ENCODE measurements around the gene SESN2.
"Not testable (repeated sequence)": the region's sequence is repeated elsewhere in the genome, so short reads cannot be mapped to it uniquely, and the experiment has no call there.

The SESN2 gene

DNA sequence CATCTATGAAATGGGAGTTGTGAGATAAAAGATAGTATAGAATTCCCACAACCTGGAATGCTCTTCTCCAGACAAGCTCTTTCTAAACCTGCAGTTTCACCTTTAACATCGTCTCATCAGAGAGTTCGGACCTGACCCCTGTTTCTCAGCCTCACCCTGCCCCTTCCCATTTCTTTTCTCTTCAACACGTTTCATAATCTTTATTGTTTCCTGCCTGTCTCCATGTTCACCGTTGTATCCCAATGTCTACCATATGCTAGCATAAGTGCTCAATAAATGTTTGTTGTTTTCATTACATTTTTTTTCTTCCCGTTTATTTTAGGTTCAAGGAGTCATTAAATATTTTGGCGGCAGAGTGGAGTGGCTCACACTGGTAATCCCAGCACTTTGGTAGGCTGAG is 32.4 kb downstream of the SESN2 start:
- no peak for DNase-seq

DNA sequence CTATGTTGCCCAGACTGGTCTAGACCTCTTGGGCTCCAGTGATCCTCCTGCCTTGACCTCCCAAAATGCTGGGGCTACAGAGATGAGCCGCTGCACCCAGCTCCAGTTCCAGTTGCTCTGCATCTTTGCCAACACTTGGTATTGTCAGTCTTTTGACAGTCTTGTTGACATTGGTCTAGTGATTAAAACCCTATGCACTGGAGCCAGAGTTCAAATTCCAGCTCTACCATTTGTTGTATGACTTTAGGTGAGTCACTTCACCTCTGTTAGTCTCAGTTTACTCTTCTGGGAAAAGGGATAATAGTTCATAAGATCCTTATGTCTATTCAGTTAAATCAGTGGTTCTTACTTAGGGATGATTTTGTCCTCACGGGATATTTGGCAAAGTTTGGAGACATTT is 36.6 kb downstream of the SESN2 start:
- no peak for DNase-seq

DNA sequence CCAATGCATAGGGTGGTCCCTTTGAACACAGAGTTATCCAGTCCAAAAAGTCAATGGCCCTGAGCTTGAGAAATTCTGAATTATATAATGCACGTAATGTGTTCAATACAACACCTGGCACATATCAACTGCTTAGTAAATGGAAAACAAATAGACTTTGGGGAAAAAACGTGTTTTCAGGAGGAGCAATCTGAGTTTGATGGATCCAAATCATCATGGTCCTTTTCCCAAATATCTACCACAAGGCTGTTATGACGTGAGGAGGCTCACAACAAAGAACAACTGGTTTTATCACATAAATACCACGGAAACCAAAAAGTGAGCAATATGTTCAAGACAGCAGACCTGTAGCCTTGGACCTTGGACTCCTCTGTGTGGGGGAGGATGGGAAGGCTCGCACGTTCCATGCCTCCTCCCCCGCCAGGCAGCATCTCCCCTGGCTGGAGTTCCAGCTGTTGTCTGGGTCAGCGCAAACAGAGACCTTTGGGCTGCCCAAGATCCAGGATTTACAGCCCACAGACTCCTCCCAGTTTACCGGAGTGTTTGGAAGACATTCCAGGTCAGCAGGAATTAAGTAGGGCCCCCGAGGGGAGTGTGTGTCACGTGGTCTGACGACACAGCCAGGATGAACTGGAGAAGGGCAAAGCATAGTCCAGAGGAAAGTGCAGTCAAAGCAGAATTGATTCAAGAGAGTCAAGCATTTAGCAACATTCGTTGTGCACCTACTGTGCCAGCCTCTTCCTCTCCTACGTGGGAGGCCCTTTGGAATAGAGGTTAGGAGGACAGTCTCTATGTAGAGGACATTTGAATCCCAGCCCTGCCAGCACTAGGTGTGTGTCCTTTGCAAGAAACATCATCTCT is 37.3 kb downstream of the SESN2 start:
- DNase-seq, result no peak

DNA sequence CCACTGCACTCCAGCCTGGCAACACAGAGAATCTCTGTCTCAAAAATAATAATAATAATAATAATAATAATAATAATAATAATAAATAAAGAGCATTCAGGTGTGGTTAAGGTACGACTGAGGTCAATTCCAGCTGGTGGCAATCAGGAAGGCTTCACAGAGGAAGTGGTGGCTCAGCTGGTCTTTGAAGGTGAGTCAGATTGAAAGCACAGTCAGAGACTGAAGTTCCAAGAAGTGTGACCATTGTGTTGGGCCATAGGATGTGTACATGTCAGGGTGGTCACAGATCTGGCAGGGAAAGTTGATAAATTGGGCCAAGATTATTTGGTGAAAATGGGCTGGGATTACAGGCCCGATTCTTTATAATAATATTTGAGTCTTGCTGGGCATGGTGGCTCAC is 38.5 kb downstream of the SESN2 start:
- DNase-seq, result no peak

DNA sequence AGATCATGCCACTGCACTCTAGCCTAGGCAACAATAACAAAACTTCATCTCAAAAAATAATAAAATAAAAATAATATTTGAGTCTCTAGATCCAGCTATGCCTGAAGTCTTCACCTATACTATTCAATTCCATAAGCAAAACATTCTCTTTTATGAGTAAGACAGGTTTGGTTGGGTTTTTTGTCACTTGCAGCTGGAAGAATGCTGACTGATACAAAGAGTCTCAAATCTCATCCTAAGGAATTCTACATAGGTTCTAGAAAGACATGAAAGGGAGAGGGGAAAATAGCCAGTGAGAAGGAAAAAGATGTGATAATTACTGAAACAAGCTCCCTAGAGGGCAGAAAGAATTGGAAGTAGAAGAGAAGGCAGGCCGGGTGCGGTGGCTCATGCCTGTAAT is 39.1 kb downstream of the SESN2 start:
- no peak for DNase-seq

DNA sequence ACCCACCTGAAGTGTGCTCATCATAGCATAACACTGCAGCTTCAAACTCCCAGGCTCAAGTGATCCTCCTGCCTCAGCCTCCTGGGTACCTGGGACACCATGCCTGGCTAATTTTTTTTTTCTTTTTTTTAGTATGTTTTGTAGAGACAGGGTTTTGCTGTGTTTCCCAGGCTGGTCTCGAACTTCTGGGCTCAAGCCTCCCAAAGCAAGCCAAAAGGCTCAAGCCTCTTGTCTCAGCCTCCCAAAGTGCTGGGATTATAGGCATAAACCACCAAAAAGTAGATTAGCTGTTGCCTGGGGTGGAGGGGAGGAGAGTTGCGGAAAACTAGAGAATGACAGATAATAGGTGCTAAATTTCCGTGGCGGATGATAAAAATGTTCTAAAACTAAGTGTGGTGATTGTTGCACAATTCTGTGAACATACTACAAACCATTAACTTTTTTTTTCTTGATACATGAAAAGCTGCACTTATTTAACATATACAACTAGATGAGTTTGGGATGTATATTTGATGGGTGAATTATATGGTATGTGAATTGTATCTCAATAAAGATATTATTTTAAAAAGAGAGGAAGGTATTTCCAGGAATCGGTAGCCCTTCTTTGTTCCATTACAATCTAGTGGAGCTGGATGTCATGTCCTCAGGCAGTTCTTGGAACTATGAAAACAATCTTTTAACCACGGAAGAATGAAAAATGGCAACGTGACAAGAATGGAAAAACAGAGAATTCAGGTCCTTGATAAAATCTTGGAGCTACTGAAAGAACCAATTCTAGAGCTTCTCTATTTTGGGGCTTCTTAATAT is 42.3 kb downstream of the SESN2 start:
- DNase-seq, result no peak

DNA sequence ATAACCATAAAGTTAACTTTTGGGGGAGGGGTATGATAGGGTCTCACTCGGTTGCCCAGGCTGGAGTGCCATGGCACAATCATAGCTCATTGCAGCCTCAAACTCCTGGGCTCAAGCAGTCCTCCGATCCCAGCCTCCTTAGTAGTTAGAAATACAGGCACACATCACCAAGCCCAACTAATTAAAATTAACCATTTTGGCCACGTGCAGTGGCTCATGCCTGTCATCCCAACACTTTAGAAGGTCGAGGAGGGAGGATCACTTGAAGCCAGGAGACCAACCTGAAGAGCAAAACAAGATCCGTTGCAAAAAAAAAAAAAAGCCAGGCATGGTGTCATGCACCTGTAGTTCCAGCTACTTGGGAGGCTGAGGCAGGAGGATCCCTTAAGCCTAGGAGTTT is 42.9 kb downstream of the SESN2 start:
- DNase-seq, result no peak

DNA sequence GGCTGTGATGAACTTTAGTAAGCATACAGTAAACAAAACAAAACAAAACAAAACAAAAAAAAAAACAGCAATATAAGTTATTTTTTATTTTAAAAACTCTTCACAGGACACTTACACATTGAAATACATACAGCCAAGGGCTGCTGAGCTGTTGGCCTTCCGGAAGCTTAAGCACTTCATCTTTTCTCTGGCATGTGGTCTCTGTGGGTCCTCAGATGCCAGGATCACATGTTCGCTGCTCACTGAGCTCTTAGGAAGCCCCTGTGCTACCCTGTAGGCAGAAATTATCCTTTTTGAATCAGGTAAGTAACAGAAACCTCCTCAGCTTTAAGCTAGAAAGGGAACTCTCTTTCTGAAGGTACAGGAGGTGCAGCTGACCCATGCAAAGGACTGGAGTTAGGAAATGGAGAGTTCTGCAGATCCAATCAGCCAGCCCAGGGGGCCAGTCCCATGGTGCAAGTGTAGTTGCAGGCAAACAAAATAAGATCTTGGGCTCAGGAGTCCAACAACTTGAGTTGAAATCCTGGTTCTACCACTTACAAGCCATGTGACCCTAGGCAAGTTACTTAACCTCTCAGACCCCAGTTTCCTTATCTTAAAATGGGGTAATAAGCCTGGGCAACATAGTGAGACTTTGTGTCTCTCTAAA is 47.1 kb downstream of the SESN2 start:
- DNase-seq, result no peak

DNA sequence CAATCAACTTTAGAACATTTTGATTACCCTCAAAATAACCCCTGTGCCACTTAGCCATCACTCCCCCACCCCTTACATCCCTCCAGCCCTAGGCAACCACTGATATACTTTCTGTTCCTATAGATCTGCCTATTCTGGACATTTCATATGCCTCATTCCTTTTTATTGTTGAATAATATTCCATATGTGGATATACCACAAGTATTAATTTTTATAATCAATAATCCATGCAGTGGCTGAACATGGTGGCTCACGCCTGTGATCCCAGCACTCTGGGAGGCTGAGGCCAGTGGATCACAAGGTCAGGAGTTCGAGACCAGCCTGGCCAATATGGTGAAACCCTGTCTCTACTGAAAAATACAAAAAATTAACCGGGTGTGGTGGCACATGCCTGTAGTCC is 49.4 kb downstream of the SESN2 start:
- no peak for DNase-seq

DNA sequence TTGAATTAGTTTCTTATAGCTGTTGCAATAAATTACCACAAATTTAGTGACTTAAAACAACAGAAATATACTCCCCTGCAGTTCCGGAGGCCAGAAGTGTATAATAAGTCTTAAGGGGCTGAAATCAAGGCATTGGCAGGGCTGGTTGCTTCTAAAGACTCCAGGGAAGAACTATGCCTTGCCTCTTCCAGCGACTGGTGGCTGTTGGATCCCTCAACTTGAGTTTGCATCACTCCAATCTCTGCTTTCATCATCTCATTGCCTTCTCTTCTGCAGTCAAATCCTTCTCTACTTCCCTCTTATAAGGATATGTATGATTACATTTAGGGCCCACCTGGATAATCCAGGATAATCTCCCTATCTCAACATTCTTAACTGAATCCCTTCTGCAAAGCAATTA is 50.4 kb downstream of the SESN2 start:
- no peak for DNase-seq

DNA sequence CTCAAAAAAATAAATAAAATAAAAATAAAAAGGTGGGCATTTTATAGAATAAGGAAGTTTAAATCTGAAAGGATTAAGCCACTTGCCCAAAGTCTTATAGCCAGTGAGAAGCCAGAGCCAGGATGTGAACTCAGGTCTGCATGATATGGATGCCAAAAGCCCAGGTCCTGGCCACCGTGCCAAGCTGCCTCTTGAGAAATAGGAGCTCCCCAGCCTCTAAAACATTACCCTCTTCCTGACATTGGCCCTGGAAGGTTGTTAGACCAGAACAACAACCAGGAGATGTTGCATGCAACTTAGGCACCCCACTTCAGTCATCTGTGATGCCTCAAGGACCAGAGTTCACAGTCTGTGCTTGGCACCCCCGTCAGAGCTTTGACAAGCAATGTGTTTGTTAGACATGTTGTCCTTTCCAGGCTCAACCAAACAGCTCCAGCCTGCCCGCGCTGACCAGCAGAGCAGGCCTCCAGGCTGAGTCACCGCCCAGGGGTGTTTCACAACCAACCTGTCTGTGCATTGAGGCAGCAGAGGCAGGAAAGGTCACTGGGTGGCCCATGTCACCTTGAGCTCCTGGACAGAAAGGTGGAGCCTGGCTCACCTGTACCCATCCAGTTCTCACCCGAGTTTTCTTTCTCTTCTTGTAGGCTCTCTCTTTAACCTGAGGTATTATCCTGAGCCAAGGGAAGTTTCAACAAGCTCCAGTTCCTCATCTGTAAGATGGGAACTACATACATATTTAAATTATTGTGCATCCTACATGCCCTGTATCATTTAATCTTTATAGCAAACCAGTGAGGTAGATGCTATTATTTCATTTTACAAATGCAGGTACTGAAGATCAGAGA is 54.6 kb downstream of the SESN2 start:
- DNase-seq, result no peak

DNA sequence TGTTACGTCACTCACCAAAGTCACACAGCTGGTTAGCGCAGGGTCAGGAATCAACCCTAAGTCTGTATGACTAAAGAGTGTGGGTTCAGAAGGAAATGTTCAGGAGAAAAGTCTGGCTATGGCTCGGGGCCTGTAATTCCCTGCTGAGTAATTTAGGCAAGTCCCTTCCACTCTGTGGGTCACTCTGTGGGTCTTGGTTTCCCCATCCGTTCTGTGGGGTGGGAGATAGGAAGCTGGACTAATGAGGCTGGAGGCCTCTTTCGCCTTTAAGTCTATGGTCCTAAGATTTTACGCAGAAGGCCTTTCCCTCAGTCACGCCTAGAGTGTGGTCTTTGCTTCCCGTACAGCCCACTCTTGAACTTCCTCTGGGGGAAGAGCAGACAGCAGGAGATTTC is 55.2 kb downstream of the SESN2 start:
- no peak for DNase-seq

DNA sequence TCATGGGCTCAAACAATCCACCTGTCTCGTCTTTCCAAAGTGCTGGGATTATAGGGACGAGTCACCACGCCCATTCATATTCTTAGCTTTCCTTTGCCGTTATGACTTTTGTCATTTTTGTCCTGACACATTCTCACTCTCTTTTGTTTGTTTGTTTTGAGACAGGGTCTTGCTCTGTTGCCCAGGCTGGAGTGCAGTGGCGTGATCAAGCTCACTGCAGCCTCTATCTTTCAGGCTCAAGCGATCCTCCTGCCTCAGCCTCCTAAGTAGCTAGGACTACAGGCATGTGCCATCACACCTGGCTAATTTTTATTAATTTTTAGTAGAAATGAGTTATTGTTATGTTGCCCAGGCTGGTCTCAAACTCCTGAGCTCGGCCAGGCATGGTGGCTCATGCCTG is 57.7 kb downstream of the SESN2 start:
- DNase-seq, result no peak

DNA sequence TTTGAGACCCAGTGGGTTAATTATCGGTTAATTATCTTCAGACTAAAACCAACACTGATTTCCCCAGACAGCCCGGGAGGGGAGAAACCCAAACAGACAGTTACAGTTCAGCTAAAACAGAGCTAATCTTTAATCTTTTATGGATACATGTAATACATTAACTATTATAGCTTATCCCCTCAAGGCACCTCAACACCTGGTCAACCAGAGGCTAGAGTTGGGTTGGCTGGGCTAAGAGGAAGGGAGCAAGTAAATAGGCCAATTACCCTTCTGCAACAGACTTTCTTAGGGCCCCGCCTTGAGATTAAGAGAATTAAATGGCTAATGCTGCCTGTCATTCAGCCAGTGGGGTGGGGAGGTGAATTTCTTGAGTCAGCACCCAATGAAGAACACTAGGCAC is 62.9 kb downstream of the SESN2 start:
- no peak for DNase-seq

DNA sequence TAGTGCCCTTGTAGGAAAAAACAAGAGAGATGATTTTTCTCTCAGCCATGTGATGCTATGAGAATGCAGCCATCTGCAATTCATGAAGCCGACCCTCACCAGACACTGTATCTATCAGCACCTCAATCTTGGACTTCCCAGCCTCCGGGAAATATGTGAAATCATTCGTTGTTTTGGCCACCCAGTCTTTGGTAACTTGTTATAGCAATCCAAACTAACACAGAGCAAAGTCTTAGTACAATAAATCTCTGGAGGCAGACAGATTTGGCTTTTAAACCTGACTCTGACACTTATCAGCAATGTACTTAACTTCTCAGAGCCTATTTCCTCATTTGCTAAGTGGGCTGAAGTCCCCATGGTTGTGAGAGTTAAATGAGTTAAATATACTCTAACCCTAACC is 64.4 kb downstream of the SESN2 start:
- no peak for DNase-seq

DNA sequence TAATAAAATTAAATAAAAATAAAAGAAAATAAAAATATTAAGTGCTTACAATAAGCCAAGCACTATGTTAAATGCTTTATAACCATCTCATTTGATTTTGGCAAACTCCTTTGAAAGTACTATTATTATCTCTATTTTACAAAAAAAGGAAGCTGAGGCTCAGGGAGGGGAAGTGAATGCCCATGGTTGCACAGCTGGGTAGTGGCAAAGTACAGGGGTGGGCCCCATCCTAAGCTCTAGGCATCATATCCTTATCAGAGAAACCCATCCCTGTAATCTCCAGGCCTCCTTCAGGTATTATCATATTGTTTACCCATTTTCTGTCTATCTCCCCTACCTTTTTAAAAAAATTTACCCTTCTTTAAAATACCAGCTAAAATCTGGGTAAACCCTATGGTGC is 67.2 kb downstream of the SESN2 start:
- DNase-seq, result no peak

DNA sequence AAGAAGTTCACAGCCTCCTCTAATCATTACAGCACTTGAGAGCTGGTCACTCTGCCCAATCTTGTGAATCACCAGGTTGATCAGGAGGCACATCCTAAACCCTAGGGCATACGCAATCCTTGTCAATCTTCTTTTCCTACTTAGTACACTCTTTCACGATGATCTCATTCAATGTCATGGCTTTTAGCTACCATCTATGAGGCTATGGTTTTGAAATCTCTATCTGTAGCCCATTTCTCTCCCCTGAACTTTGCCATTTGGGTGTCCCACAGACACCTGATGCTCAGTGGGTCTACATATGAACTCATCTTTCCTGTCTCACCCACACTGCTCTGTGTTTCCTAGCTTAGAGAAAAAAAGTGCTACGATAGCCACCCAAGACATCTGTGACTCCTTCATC is 67.7 kb downstream of the SESN2 start:
- no peak for DNase-seq

DNA sequence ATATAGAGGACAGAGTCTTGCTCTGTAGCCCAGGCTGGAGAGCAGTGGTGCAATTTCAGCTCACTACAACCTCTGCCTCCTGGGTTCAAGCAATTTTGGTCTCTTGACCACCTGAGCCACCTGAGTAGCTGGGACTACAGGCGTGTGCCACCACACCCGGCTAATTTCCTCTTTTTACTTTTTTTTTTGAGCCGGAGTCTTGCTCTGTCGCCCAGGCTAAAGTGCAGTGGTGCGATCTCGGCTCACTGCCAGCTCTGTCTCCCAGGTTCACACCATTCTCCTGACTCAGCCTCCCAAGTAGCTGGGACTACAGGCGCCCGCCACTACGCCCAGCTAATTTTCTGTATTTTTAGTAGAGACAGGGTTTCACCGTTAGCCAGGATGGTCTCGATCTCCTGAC is 68.1 kb downstream of the SESN2 start:
- not testable (repeated sequence) for DNase-seq

DNA sequence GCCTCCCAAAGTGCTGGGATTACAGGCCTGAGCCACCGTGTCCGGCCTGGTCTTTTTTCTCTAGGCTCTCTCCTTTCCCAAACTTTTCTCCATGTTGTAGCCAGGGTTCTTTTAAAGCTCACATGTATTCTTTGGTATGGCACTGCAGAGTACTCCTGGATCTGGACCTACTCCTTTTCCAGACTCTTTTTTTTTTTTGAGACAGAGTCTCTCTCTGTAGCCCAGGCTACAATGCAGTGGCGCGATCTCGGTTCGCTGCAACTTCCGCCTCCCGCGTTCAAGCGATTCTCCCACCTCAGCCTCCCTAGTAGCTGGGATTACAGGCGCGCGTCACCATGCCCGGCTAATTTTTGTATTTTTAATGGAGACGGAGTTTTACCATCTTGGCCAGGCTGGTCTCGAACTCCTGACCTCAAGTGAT is 68.9 kb downstream of the SESN2 start:
- DNase-seq, result no peak

DNA sequence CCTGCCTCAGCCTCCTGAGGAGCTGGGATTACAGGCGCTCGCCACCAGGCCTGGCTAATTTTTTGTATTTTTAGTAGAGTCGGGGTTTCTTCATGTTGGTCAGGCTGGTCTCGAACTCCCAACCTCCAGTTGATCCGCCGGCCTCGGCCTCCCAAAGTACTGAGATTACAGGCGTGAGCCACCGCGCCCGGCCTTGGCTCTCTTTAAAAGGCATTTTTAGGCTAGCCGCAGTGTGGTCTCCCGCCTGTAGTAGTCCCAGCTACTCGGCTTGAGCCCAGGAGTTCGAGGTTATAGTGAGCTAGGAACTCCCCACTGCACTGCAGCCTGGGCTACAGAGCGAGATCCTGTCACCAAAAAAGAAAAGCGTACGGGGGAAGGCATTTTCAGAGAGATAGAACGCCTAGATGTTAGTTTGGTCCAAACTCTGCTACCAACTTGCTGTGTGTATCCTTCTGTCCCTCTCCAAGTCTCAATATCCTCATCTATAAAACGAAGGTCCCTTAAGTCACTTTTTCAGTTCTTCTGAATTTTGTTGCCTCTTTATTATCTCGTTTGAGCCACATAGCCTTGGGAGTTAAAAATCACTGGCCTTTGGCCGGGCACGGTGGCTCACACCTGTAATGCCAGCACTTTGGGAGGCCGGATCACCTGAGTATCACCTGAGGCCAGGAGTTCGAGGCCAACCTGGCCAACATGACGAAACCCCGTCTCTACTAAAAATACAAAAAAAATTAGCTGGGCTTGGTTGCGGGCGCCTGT is 70.3 kb downstream of the SESN2 start:
- DNase-seq, result no peak
